HepG2 (cell line): ENCODE data around the gene RAPGEF2. TPM values are rescaled to one million over a fixed set of nuclear protein-coding genes. Genes with fewer than 3 reads are reported as not detected.

Experiments used
- ATAC-seq: fragments of 200-7000 bp; cut with Tn5 transposase; 3 replicates; pipeline ENCODE4 v1.9.1; 2020; ENCODE audit warnings: mild to moderate bottlenecking, moderate library complexity
- BruUV-seq: library from RNA; stranded (reverse); fragments of 400-500 nt; replicated peaks from 2 replicates; lab custom pipeline; 2021; lab: Mats Ljungman, UMichigan
- CTCF ChIA-PET: fragments of 300-600 bp; formaldehyde crosslinking; extraction: SDS; loops from one replicate; lab custom pipeline; 2021; ENCODE audit warnings: low total read pairs, inconsistent platforms, low intra/inter-chr PET ratio; lab: Yijun Ruan, JAX
- POLR2A ChIA-PET: fragments of 350-600 bp; sonication (Branson Sonifier 250); formaldehyde crosslinking; loops from one replicate; lab custom pipeline; 2020; ENCODE audit warnings: antibody characterized with exemption, inconsistent platforms; lab: Yijun Ruan, JAX
- DNase-seq: peaks from one replicate; pipeline ENCODE4 v3.0.0-alpha.2; 2015; ENCODE audit warnings: low spot score
- FAIRE-seq: peaks from 3 replicates; lab custom pipeline; 2011; peaks lifted over from hg19 to GRCh38; lab: Jason Lieb, UNC
- H2AFZ ChIP-seq: one replicate; pipeline ENCODE4 v1.6.1; 2011; ENCODE audit warnings: low read length, inconsistent platforms
- H3K27ac ChIP-seq: fragments of 300-600 bp; 3 replicates; pipeline ENCODE4 v1.8.0; 2011; ENCODE audit warnings: mixed run types, mild to moderate bottlenecking, mixed read lengths, low read length, inconsistent platforms; ENCODE audit not compliant: insufficient read depth; ENCODE audit errors: extremely low read length
- H3K27me3 ChIP-seq, 2 experiments: fragments of 200-600 bp in 1 of 2; 2 replicates in 1 of 2; 3 replicates in 1 of 2; pipeline versions ENCODE4 v1.6.0 to v1.8.0; 2011; ENCODE audit warnings: low read length in 2 of 2, mild to moderate bottlenecking in 2 of 2, moderate library complexity in 2 of 2, inconsistent platforms in 1 of 2; ENCODE audit not compliant: insufficient read depth in 2 of 2, control insufficient read depth in 1 of 2
- H3K36me3 ChIP-seq, 2 experiments: fragments of 200-600 bp in 1 of 2; replicated peaks in 1 of 2; 2 replicates in 1 of 2; 3 replicates in 1 of 2; pipeline versions ENCODE4 v1.5.1 to v1.8.0; 2011; ENCODE audit warnings: low read length in 2 of 2, inconsistent platforms in 1 of 2; ENCODE audit not compliant: insufficient read depth in 2 of 2, control insufficient read depth in 1 of 2
- H3K4me1 ChIP-seq: 2 replicates; pipeline ENCODE4 v1.5.1; 2012; ENCODE audit warnings: low read length, inconsistent platforms; ENCODE audit not compliant: insufficient read depth
- H3K4me2 ChIP-seq: 2 replicates; pipeline ENCODE4 v1.6.0; 2011; ENCODE audit warnings: low read depth, low read length, inconsistent platforms
- H3K4me3 ChIP-seq, 3 experiments: fragments of 200-600 bp in 1 of 3; sonication (generic), shearing (Covaris generic) in 1 of 3; replicated peaks in 1 of 3; 2 replicates each; pipeline ENCODE4 v1.5.1; 2011 to 2016; ENCODE audit warnings: low read length in 3 of 3, inconsistent platforms in 2 of 3, low read depth in 2 of 3, mild to moderate bottlenecking in 2 of 3, control low read depth in 1 of 3, mixed read lengths in 1 of 3; ENCODE audit not compliant: insufficient read depth in 1 of 3
- H3K79me2 ChIP-seq: one replicate; pipeline ENCODE4 v1.6.1; 2011; ENCODE audit warnings: low read length, inconsistent platforms; ENCODE audit not compliant: insufficient read depth
- H3K9ac ChIP-seq: 2 replicates; pipeline ENCODE4 v1.6.0; 2011; ENCODE audit warnings: mild to moderate bottlenecking, low read depth, low read length, inconsistent platforms; ENCODE audit not compliant: insufficient read depth
- H3K9me3 ChIP-seq: 2 replicates; pipeline ENCODE4 v1.5.1; 2012; ENCODE audit warnings: mild to moderate bottlenecking, low read length
- H4K20me1 ChIP-seq: 2 replicates; pipeline ENCODE4 v1.6.0; 2011; ENCODE audit warnings: inconsistent platforms, mild to moderate bottlenecking, low read length, moderate library complexity; ENCODE audit not compliant: insufficient read depth
- AKAP8 ChIP-seq: sonication (generic); formaldehyde crosslinking; IDR thresholded peaks from 2 replicates; pipeline ENCODE4 v1.5.1; 2020; ENCODE audit warnings: mild to moderate bottlenecking, missing genetic modification reagents
- CBX5 ChIP-seq: sonication (generic); formaldehyde crosslinking; IDR thresholded peaks from 2 replicates; pipeline ENCODE4 v1.4.0; 2020; ENCODE audit warnings: missing genetic modification reagents, borderline replicate concordance
- FOSL1 ChIP-seq: sonication (generic); formaldehyde crosslinking; IDR thresholded peaks from 2 replicates; pipeline ENCODE4 v1.9.0; 2021; ENCODE audit warnings: missing genetic modification reagents, borderline replicate concordance
- HIVEP1 ChIP-seq: sonication (generic); formaldehyde crosslinking; IDR thresholded peaks from 2 replicates; pipeline ENCODE4 v1.4.0; 2020; ENCODE audit warnings: mild to moderate bottlenecking, missing genetic modification reagents
- KDM5B ChIP-seq: sonication (generic); formaldehyde crosslinking; IDR thresholded peaks from 2 replicates; pipeline ENCODE4 v1.4.0; 2020; ENCODE audit warnings: missing genetic modification reagents, mild to moderate bottlenecking, borderline replicate concordance
- MIER2 ChIP-seq: IDR thresholded peaks from 2 replicates; pipeline ENCODE4 v1.6.1; 2016; ENCODE audit warnings: missing biosample characterization, missing genetic modification reagents
- MIXL1 ChIP-seq: IDR thresholded peaks from 2 replicates; pipeline ENCODE4 v1.6.1; 2016
- PITX1 ChIP-seq: sonication (generic); formaldehyde crosslinking; IDR thresholded peaks from 2 replicates; pipeline ENCODE4 v1.5.1; 2020; ENCODE audit warnings: mild to moderate bottlenecking, missing genetic modification reagents
- POGZ ChIP-seq: sonication (generic); formaldehyde crosslinking; IDR thresholded peaks from 2 replicates; pipeline ENCODE4 v1.4.0; 2020; ENCODE audit warnings: mild to moderate bottlenecking, missing genetic modification reagents
- SALL1 ChIP-seq: sonication (generic); formaldehyde crosslinking; IDR thresholded peaks from 2 replicates; pipeline ENCODE4 v1.8.0; 2022; ENCODE audit warnings: mild to moderate bottlenecking, missing genetic modification reagents
- TBX2 ChIP-seq: sonication (generic); formaldehyde crosslinking; IDR thresholded peaks from 2 replicates; pipeline ENCODE4 v1.5.0; 2020; ENCODE audit warnings: missing genetic modification reagents, mild to moderate bottlenecking, borderline replicate concordance
- YEATS4 ChIP-seq: sonication (generic); formaldehyde crosslinking; IDR thresholded peaks from 2 replicates; pipeline ENCODE4 v1.4.0; 2020; ENCODE audit warnings: missing genetic modification reagents, borderline replicate concordance
- ZNF570 ChIP-seq: sonication (generic); formaldehyde crosslinking; IDR thresholded peaks from 2 replicates; pipeline ENCODE4 v1.4.0; 2020; ENCODE audit warnings: mild to moderate bottlenecking, missing genetic modification reagents, borderline replicate concordance
- ZNF75D ChIP-seq: sonication (generic); formaldehyde crosslinking; IDR thresholded peaks from 2 replicates; pipeline ENCODE4 v1.8.1; 2023; ENCODE audit warnings: missing genetic modification reagents, mild to moderate bottlenecking, borderline replicate concordance
- ZNF776 ChIP-seq: sonication (generic); formaldehyde crosslinking; IDR thresholded peaks from 2 replicates; pipeline ENCODE4 v1.4.0; 2020; ENCODE audit warnings: mild to moderate bottlenecking, missing genetic modification reagents
- ZSCAN21 ChIP-seq: sonication (generic); formaldehyde crosslinking; IDR thresholded peaks from 2 replicates; pipeline ENCODE4 v1.8.0; 2022; ENCODE audit warnings: mild to moderate bottlenecking, missing genetic modification reagents, moderate library complexity, borderline replicate concordance
- WGBS: methylation state at CpG from one replicate; pipeline ENCODE4 v1.1.6; 2017; ENCODE audit warnings: low lambda C conversion rate; 5-methylcytosine and 5-hydroxymethylcytosine counted together
- in situ Hi-C: cut with HindIII; loops from 2 replicates; pipeline ENCODE4 v1.10.0; 2017; ENCODE audit warnings: low pct_unique_long_range_greater_than_20kb; ENCODE audit not compliant: extremely low pct_ligation_motif_present
- intact Hi-C: fragments of 100-400 bp; cut with micrococcal nuclease; formaldehyde crosslinking; loops from one replicate; pipeline ENCODE4 v1.10.0; 2022; ENCODE audit not compliant: unreplicated experiment
- polyA plus RNA-seq, 8 experiments: library from polyadenylated mRNA; depleted of rRNA in 3 of 8; stranded (reverse) in 7 of 8; unstranded in 1 of 8; fragments of >200 nt; fragmentation: Illumina TruSeq in 4 of 8; extraction: Trizol in 4 of 8; gene quantifications; 2 replicates each; pipeline versions ENCODE4 v1.2.1 to v1.2.3, GENCODE V29; 2011 to 2016; ENCODE audit warnings: low read depth in 4 of 8, missing spikeins in 1 of 8, mixed read lengths in 1 of 8; ENCODE audit not compliant: insufficient read depth in 1 of 8
- total RNA-seq, 5 experiments: library from RNA; depleted of rRNA; stranded (reverse); fragments of >200 nt; fragmentation: Illumina TruSeq; extraction: Trizol; gene quantifications; 2 replicates each; pipeline ENCODE4 v1.2.3, GENCODE V29; 2016; ENCODE audit warnings: low read depth in 1 of 5
- TF ChIP-seq, protein P1 (sequence below): sonication (generic); formaldehyde crosslinking; IDR thresholded peaks from 2 replicates; pipeline ENCODE4 v1.8.0; 2022; ENCODE audit warnings: mild to moderate bottlenecking, missing genetic modification reagents, moderate library complexity
- TF ChIP-seq, protein P2 (sequence below): sonication (generic); formaldehyde crosslinking; IDR thresholded peaks from 2 replicates; pipeline ENCODE4 v1.4.0; 2020; ENCODE audit warnings: mild to moderate bottlenecking, missing genetic modification reagents
- TF ChIP-seq, protein P3 (sequence below): sonication (generic); formaldehyde crosslinking; IDR thresholded peaks from 2 replicates; pipeline ENCODE4 v1.9.0; 2022; ENCODE audit warnings: missing genetic modification reagents, mild to moderate bottlenecking, borderline replicate concordance

The RAPGEF2 gene
- total and polyA plus RNA-seq, 2 of the 13 experiments (the other 11 are each of a cell fraction or from before 2014, with no cell fraction given): 19.2 to 23.0 TPM

DNA sequence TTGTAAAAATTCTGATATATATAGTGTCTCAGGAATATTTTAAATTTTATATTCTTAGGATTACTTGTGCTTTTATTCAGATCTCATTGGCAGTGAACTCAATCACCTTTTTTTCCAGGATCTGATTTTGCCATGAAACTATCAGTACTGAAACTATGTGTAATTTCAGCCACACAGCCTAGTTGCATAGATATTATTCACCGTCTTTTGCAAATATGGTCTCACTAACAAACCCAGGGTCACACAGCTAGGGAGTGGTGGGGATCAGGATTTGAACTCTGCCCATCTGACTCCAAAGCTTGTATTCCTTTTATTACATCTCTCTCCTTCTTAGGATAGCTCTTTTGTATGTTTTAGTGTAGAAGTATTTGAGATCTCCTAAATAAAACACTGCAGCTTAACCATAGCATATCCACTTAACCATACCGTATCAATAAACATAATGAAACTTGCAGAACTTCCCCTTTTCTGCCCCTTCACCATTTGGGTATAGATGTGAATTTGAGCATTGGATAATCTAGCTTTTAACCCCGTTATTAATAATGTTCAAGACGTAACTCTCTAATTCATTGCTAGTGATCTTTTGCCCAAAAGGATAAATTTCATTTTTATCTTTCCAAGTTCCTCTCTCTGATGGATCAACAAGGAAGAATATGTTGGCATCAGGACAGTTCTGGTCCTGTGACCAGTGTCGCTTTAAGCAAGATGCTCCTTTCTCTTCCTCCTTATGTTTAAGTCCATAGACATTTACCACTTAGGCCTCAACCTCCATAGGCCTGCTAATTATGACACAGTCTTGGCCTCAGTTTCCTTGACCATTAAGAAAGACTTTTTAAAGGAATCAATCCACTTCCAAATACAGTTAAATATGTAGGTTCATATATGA is 74.6 kb downstream of the RAPGEF2 start:
- in situ Hi-C loops: loop anchor here (5.0 to 10.0 kb wide), 3 partner anchors 73 to 315 kb away; partner anchors contain the start of gene RAPGEF2
- CTCF ChIA-PET: no interaction called here
- Histone ChIP-seq H3K9me3 (no peaks in the 10 kb centered on the region), H3K4me2 (no peak overlapping the region), H3K27ac (no peak overlapping the region), H3K36me3 (no peaks in the 10 kb centered on the region; a peak in 1 of 5 replicates), H3K4me1 (peaks cover 41% of the 10 kb centered on the region), H3K27me3 (no peaks in the 10 kb centered on the region), H3K79me2 (peaks cover 32% of the 10 kb centered on the region), H3K4me3 (no peak overlapping the region), H2AFZ (no peak overlapping the region), H3K9ac (no peak overlapping the region), H4K20me1 (peaks cover 4% of the 10 kb centered on the region; the same call in 1 of the 2 replicates)
- POLR2A ChIA-PET: no interaction called here
- 86% methylated on average over 5 of the region's 5 CpGs for WGBS
- BruUV-seq: no TSS peak
- ATAC-seq: no peak
- intact Hi-C loops: loop anchor here (1.0 to 10.0 kb wide), 3 partner anchors 75 to 173 kb away; no protein-coding TSS in a partner anchor
- DNase-seq: no peak
- TF ChIP-seq, protein P1, sequence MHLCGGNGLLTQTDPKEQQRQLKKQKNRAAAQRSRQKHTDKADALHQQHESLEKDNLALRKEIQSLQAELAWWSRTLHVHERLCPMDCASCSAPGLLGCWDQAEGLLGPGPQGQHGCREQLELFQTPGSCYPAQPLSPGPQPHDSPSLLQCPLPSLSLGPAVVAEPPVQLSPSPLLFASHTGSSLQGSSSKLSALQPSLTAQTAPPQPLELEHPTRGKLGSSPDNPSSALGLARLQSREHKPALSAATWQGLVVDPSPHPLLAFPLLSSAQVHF (CRISPR knock-in tag): no peak
- TF ChIP-seq ZNF75D (CRISPR knock-in tag) (no peak), AKAP8 (CRISPR knock-in tag) (no peak), TBX2 (no peak), ZSCAN21 (CRISPR knock-in tag) (no peak), POGZ (CRISPR knock-in tag) (no peak), PITX1 (CRISPR knock-in tag) (no peak), MIXL1 (CRISPR knock-in tag) (no peak), ZNF570 (CRISPR knock-in tag) (no peak), HIVEP1 (CRISPR knock-in tag) (no peak), SALL1 (CRISPR knock-in tag) (no peak), CBX5 (CRISPR knock-in tag) (no peak), KDM5B (CRISPR knock-in tag) (no peak), ZNF776 (CRISPR knock-in tag) (no peak), MIER2 (CRISPR knock-in tag) (no peak), FOSL1 (CRISPR knock-in tag) (no peak), YEATS4 (CRISPR knock-in tag) (no peak)
- TF ChIP-seq, protein P2, sequence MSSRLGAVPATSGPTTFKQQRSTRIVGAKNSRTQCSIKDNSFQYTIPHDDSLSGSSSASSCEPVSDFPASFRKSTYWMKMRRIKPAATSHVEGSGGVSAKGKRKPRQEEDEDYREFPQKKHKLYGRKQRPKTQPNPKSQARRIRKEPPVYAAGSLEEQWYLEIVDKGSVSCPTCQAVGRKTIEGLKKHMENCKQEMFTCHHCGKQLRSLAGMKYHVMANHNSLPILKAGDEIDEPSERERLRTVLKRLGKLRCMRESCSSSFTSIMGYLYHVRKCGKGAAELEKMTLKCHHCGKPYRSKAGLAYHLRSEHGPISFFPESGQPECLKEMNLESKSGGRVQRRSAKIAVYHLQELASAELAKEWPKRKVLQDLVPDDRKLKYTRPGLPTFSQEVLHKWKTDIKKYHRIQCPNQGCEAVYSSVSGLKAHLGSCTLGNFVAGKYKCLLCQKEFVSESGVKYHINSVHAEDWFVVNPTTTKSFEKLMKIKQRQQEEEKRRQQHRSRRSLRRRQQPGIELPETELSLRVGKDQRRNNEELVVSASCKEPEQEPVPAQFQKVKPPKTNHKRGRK (CRISPR knock-in tag): no peak
- TF ChIP-seq, protein P3, sequence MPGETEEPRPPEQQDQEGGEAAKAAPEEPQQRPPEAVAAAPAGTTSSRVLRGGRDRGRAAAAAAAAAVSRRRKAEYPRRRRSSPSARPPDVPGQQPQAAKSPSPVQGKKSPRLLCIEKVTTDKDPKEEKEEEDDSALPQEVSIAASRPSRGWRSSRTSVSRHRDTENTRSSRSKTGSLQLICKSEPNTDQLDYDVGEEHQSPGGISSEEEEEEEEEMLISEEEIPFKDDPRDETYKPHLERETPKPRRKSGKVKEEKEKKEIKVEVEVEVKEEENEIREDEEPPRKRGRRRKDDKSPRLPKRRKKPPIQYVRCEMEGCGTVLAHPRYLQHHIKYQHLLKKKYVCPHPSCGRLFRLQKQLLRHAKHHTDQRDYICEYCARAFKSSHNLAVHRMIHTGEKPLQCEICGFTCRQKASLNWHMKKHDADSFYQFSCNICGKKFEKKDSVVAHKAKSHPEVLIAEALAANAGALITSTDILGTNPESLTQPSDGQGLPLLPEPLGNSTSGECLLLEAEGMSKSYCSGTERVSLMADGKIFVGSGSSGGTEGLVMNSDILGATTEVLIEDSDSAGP (CRISPR knock-in tag): no peak
- no peak for FAIRE-seq
